ENCODE results near the gene PTCH2. TPM values are rescaled to one million over a fixed set of nuclear protein-coding genes. Genes with fewer than 3 reads are reported as not detected.

Gene PTCH2
- total and polyA plus RNA-seq, 2 of the 13 experiments (the other 11 are each of a cell fraction or from before 2014, with no cell fraction given): 0.60 to 1.5 TPM

DNA sequence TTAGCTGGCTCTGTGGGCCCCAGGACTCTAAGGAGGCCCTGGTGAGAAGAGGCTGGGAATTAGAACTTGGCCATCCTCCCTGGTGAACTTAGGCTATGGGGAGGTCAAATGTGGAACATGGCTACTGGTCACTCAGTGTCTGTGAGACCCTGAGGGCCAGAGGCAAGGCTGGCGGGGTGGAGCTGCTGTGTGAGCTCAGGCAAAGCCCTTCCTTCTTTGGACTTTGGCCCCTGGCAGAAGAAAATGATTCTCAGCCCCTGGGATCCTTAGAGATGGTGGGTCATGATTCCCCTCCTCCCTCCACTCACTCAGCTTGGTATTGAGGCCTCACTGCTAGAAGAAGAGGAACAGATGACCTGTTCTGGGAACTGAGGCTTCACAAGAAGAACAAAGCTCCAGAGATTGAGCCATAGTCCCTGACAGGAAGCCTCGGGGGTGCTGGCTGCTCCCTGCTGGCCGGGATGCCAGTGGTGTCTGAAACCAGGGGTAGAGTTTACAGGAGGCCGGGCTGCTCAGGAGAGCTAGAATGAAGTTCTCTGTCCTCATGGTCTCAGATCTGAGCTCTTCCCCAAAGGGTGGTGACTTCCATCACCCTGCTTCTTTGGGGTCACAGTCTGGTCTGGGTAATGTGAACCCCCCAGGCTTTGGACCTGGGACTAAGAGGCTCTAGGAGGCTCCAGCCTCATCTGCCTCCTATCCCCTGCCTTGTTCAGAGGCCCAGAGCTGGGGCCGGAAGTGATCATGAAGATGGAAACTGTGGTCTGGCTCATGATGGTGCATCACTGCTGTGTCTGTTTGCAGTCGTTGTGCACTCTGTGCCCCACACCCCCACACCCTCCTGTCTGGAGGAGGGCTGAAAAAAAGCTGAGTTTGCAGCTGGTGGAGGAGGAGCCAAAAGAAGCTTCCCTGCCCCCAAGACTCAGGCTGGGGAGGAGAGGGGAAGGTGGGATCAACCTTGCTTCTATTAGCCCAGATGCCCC, 33.8 kb downstream of the PTCH2 start (continued):
- TF ChIP-seq, protein P1, sequence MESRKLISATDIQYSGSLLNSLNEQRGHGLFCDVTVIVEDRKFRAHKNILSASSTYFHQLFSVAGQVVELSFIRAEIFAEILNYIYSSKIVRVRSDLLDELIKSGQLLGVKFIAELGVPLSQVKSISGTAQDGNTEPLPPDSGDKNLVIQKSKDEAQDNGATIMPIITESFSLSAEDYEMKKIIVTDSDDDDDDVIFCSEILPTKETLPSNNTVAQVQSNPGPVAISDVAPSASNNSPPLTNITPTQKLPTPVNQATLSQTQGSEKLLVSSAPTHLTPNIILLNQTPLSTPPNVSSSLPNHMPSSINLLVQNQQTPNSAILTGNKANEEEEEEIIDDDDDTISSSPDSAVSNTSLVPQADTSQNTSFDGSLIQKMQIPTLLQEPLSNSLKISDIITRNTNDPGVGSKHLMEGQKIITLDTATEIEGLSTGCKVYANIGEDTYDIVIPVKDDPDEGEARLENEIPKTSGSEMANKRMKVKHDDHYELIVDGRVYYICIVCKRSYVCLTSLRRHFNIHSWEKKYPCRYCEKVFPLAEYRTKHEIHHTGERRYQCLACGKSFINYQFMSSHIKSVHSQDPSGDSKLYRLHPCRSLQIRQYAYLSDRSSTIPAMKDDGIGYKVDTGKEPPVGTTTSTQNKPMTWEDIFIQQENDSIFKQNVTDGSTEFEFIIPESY (CRISPR knock-in tag; IDR thresholded peaks at IDR 0.05): no peak
- TF ChIP-seq HNF4G (IDR thresholded peaks at IDR 0.05; ENCODE audit: borderline replicate concordance, low read depth, low read length) (peak; percentile 19), HNF4G (CRISPR knock-in tag; IDR thresholded peaks at IDR 0.05; ENCODE audit: borderline replicate concordance, low read depth) (no peak; the same call in 1 of the 2 replicates), MTA3 (CRISPR knock-in tag; IDR thresholded peaks at IDR 0.05) (no peak), AHR (CRISPR knock-in tag; IDR thresholded peaks at IDR 0.05) (no peak), ATAD3A (CRISPR knock-in tag; IDR thresholded peaks at IDR 0.05) (no peak), ZNF564 (CRISPR knock-in tag; IDR thresholded peaks at IDR 0.05) (no peak), ZFP1 (CRISPR knock-in tag; IDR thresholded peaks at IDR 0.05) (no peak)
- TF ChIP-seq, protein P2, sequence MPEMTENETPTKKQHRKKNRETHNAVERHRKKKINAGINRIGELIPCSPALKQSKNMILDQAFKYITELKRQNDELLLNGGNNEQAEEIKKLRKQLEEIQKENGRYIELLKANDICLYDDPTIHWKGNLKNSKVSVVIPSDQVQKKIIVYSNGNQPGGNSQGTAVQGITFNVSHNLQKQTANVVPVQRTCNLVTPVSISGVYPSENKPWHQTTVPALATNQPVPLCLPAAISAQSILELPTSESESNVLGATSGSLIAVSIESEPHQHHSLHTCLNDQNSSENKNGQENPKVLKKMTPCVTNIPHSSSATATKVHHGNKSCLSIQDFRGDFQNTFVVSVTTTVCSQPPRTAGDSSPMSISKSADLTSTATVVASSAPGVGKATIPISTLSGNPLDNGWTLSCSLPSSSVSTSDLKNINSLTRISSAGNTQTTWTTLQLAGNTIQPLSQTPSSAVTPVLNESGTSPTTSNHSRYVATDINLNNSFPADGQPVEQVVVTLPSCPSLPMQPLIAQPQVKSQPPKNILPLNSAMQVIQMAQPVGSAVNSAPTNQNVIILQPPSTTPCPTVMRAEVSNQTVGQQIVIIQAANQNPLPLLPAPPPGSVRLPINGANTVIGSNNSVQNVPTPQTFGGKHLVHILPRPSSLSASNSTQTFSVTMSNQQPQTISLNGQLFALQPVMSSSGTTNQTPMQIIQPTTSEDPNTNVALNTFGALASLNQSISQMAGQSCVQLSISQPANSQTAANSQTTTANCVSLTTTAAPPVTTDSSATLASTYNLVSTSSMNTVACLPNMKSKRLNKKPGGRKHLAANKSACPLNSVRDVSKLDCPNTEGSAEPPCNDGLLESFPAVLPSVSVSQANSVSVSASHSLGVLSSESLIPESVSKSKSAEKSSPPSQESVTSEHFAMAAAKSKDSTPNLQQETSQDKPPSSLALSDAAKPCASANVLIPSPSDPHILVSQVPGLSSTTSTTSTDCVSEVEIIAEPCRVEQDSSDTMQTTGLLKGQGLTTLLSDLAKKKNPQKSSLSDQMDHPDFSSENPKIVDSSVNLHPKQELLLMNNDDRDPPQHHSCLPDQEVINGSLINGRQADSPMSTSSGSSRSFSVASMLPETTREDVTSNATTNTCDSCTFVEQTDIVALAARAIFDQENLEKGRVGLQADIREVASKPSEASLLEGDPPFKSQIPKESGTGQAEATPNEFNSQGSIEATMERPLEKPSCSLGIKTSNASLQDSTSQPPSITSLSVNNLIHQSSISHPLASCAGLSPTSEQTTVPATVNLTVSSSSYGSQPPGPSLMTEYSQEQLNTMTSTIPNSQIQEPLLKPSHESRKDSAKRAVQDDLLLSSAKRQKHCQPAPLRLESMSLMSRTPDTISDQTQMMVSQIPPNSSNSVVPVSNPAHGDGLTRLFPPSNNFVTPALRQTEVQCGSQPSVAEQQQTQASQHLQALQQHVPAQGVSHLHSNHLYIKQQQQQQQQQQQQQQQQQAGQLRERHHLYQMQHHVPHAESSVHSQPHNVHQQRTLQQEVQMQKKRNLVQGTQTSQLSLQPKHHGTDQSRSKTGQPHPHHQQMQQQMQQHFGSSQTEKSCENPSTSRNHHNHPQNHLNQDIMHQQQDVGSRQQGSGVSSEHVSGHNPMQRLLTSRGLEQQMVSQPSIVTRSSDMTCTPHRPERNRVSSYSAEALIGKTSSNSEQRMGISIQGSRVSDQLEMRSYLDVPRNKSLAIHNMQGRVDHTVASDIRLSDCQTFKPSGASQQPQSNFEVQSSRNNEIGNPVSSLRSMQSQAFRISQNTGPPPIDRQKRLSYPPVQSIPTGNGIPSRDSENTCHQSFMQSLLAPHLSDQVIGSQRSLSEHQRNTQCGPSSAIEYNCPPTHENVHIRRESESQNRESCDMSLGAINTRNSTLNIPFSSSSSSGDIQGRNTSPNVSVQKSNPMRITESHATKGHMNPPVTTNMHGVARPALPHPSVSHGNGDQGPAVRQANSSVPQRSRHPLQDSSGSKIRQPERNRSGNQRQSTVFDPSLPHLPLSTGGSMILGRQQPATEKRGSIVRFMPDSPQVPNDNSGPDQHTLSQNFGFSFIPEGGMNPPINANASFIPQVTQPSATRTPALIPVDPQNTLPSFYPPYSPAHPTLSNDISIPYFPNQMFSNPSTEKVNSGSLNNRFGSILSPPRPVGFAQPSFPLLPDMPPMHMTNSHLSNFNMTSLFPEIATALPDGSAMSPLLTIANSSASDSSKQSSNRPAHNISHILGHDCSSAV (CRISPR knock-in tag; IDR thresholded peaks at IDR 0.05; ENCODE audit: borderline replicate concordance): no peak
- TF ChIP-seq, protein P3, sequence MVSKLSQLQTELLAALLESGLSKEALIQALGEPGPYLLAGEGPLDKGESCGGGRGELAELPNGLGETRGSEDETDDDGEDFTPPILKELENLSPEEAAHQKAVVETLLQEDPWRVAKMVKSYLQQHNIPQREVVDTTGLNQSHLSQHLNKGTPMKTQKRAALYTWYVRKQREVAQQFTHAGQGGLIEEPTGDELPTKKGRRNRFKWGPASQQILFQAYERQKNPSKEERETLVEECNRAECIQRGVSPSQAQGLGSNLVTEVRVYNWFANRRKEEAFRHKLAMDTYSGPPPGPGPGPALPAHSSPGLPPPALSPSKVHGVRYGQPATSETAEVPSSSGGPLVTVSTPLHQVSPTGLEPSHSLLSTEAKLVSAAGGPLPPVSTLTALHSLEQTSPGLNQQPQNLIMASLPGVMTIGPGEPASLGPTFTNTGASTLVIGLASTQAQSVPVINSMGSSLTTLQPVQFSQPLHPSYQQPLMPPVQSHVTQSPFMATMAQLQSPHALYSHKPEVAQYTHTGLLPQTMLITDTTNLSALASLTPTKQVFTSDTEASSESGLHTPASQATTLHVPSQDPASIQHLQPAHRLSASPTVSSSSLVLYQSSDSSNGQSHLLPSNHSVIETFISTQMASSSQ (IDR thresholded peaks at IDR 0.05; ENCODE audit: low read depth): no peak
- TF ChIP-seq, protein P3 (CRISPR knock-in tag; IDR thresholded peaks at IDR 0.05; ENCODE audit: borderline replicate concordance): peak; percentile 6; the same call in 1 of the 2 replicates
- TF ChIP-seq, protein P4, sequence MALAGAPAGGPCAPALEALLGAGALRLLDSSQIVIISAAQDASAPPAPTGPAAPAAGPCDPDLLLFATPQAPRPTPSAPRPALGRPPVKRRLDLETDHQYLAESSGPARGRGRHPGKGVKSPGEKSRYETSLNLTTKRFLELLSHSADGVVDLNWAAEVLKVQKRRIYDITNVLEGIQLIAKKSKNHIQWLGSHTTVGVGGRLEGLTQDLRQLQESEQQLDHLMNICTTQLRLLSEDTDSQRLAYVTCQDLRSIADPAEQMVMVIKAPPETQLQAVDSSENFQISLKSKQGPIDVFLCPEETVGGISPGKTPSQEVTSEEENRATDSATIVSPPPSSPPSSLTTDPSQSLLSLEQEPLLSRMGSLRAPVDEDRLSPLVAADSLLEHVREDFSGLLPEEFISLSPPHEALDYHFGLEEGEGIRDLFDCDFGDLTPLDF (CRISPR knock-in tag; IDR thresholded peaks at IDR 0.05): no peak

Data from HepG2 (cell line).